Muscle layer of duodenum (tissue), 2 donors: ENCODE measurements around the gene ABCC8.

Source experiments
- H3K27ac ChIP-seq: one replicate; pipeline ENCODE4 v1.7.0; 2013; ENCODE audit warnings: mild to moderate bottlenecking, low read length
- H3K27me3 ChIP-seq: one replicate; pipeline ENCODE4 v1.7.0; 2013; ENCODE audit warnings: low read depth, mild to moderate bottlenecking, control low read depth, low read length
- H3K36me3 ChIP-seq, 2 donors: one replicate each; pipeline ENCODE4 v1.7.0; 2013; ENCODE audit warnings: low read length in 2 of 2, control low read depth in 1 of 2, mild to moderate bottlenecking in 1 of 2; ENCODE audit not compliant: insufficient read depth in 2 of 2, control insufficient read depth in 1 of 2
- H3K4me1 ChIP-seq, 2 donors: one replicate each; pipeline ENCODE4 v1.7.0; 2013; ENCODE audit warnings: low read length in 2 of 2, mild to moderate bottlenecking in 2 of 2, control low read depth in 1 of 2, moderate library complexity in 1 of 2; ENCODE audit not compliant: insufficient read depth in 2 of 2, control insufficient read depth in 1 of 2
- H3K4me3 ChIP-seq, 2 donors: one replicate each; pipeline ENCODE4 v1.7.0; 2013; ENCODE audit warnings: low read length in 2 of 2, low read depth in 1 of 2, mild to moderate bottlenecking in 1 of 2
- H3K9me3 ChIP-seq, 2 donors: one replicate each; pipeline ENCODE4 v1.7.0; 2013; ENCODE audit warnings: low read length in 2 of 2, control low read depth in 1 of 2, mild to moderate bottlenecking in 1 of 2; ENCODE audit not compliant: control insufficient read depth in 1 of 2
- donor health status: healthy.

Gene ABCC8

DNA sequence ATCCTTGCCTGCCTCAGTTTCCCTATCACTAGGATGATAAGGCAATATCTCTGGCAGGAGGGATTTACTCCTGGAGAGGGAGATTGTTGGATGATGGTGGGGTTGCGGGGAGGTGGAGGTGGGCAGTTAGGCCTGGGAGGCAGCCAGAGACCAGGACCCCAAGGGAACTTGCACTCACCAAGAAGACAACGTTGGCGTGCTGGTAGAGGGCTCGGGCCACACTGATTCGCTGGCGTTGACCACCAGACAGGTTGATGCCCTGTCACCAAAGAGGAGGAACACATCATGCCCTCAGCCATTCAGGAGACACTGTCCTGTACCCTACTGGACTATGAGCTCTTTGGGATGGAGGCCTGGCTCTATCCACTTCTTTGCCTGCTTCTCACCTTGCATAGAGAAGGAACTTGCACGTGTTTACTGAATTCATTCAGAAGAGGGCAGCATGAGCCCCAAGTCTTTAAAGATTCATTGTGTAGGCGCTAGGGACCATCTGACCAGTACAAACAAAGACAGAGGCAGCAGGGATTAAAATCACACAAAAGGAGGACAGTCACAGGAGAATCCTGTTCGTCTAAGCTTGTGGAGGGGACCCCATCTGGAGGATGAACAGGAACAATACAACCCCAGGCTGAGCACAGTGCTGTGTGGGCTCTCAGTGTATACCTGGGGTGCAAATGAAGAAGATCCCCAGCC is 64.0 kb downstream of the ABCC8 start:
- no peaks in the 10 kb centered on the region for H3K9me3 ChIP-seq
- H3K27ac ChIP-seq, result no peak overlapping the region
- no peaks in the 10 kb centered on the region for H3K27me3 ChIP-seq
- no peaks in the 10 kb centered on the region for H3K36me3 ChIP-seq
- no peak overlapping the region for H3K4me3 ChIP-seq
- no peaks in the 10 kb centered on the region for H3K4me1 ChIP-seq

DNA sequence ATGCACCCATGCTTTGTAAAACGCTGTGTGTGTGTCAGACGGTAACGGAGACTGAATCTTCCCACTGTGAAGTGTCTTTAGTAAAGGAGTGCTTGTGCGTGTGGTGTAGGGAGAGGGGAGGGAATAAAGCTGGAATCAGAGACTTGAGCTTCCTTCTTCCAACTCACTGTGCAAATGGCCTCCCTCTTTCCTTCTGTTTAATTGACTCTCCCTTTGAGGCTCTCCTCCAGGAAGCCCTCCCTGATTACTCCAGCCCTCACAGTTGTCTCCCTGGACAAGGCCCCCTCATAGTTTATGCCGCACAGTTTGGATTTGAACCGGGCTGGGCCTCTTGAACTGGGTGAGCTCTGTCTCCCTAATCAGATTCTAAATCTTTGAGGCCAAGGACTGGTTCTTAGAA is 65.2 kb downstream of the ABCC8 start:
- no peak overlapping the region for H3K27ac ChIP-seq
- no peaks in the 10 kb centered on the region for H3K4me1 ChIP-seq
- H3K9me3 ChIP-seq, result no peaks in the 10 kb centered on the region
- no peaks in the 10 kb centered on the region for H3K27me3 ChIP-seq
- H3K36me3 ChIP-seq, result no peaks in the 10 kb centered on the region
- H3K4me3 ChIP-seq, result no peak overlapping the region

GRCh38 chr11:17410606-17411379 is 65.9 kb downstream of the ABCC8 start:
- Histone ChIP-seq H3K9me3 (no peaks in the 10 kb centered on the region), H3K27ac (no peak overlapping the region), H3K4me1 (no peaks in the 10 kb centered on the region), H3K36me3 (no peaks in the 10 kb centered on the region), H3K4me3 (no peak overlapping the region), H3K27me3 (no peaks in the 10 kb centered on the region)

GRCh38 chr11:17408641-17409040 is 68.0 kb downstream of the ABCC8 start:
- no peaks in the 10 kb centered on the region for H3K4me1 ChIP-seq
- H3K9me3 ChIP-seq, result no peaks in the 10 kb centered on the region
- H3K27ac ChIP-seq, result no peak overlapping the region
- H3K36me3 ChIP-seq, result no peaks in the 10 kb centered on the region
- H3K4me3 ChIP-seq, result no peak overlapping the region
- H3K27me3 ChIP-seq, result no peaks in the 10 kb centered on the region

DNA sequence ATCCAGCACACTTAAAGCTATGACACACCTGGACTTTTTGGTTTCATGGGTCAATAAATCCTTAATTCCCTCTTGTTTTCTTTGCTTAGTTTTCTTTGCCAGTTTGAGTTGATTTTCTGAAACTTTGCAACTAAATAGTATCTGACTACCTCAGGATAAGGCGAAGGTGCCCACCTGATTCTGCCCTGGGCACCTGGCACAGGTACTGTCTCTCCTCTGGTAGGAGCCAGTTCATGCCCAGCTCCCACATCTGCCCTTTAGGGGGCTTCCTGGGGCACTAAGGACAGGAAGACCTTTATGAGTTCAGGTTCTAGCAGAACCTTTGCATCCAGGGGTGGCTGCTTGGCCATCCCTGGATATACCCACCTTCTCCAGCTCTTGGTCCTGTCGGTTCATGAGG is 68.6 kb downstream of the ABCC8 start:
- no peaks in the 10 kb centered on the region for H3K36me3 ChIP-seq
- no peaks in the 10 kb centered on the region for H3K9me3 ChIP-seq
- H3K4me1 ChIP-seq, result no peaks in the 10 kb centered on the region
- no peak overlapping the region for H3K27ac ChIP-seq
- H3K4me3 ChIP-seq, result no peak overlapping the region
- no peaks in the 10 kb centered on the region for H3K27me3 ChIP-seq

- Histone ChIP-seq H3K27me3 (no peaks in the 10 kb centered on the region), H3K4me3 (no peak overlapping the region), H3K27ac (no peak overlapping the region), H3K9me3 (no peaks in the 10 kb centered on the region), H3K4me1 (no peaks in the 10 kb centered on the region), H3K36me3 (no peaks in the 10 kb centered on the region)
Measured at GRCh38 chr11:17407575-17407974, 69.1 kb downstream of the ABCC8 start.

- Histone ChIP-seq H3K27me3 (no peaks in the 10 kb centered on the region), H3K4me3 (no peak overlapping the region), H3K4me1 (no peaks in the 10 kb centered on the region), H3K9me3 (no peaks in the 10 kb centered on the region), H3K27ac (no peak overlapping the region), H3K36me3 (no peaks in the 10 kb centered on the region)
Measured at GRCh38 chr11:17406818-17407149, 69.9 kb downstream of the ABCC8 start.

DNA sequence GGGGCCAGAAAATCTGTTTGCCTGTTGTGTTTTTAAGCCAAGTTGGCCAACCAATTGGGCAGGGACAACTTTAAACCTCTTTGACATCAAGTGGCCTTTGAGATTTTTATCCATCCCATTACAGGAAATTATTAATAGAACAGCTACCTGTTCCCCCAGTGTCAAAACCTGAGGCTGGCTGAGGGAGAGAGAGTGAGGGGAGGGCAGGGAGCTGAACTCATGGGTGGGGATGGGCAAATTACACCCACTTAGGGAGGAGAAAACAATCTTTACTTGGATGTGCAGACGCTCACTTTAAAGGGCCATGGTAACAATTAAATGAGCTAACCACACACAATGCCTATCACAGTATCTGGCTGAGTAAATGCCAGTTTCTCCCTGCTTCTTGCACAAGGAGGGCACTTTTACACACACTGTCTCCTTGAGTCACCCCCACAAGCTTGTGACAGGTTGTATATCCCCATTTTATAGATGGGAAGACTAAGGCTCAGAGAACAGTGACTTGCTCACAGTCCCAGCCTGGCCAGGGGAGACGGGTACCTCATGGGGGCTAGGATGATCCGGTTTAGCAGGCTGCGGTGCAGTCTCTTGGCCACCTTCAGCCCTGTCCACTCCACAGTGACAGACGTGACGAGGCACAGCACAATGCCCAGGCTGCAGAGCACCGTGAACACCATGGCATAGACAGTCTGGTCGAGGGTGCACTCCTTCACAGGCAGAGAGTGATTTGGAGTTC is 70.4 kb downstream of the ABCC8 start:
- Histone ChIP-seq H3K27me3 (no peaks in the 10 kb centered on the region), H3K9me3 (no peaks in the 10 kb centered on the region), H3K27ac (no peak overlapping the region), H3K4me1 (no peaks in the 10 kb centered on the region), H3K36me3 (no peaks in the 10 kb centered on the region), H3K4me3 (no peak overlapping the region)

DNA sequence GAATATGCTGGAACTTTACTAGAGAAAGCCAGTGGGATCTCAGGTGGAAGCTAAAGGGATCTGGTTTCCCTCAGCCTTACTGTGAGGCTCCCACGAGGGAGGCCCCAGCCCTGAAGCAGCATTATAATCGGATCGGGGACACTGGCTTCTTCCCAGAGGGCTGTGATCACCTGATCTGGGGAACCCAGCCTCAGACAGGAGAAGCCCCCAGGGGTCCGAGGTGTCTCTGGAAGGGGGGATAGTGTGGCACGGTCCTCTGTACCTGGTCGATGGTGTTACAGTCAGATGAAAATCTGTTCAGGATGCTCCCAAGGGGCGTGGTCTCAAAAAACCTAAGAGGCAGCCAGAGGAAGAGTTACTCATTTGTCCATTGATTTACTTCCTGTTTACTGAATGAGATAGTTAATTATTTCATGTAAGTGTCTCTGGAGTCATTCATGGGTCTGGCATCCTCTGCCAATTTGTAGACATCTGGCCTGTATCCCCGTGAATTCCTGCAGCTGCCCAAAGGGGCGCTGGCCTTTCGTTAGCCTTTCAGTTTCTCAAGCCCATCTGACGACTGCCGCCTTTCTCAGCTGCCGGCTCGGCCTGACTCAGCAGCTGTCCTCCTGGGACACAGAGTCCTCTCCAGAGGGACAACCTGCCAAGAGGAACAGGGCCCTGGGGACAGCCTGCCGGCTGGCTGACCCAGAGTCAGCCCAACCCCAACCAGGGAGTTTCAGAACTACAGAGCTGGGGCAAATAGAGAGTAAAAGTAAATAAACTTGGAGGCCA is 71.2 kb downstream of the ABCC8 start:
- no peaks in the 10 kb centered on the region for H3K9me3 ChIP-seq
- no peak overlapping the region for H3K4me3 ChIP-seq
- no peak overlapping the region for H3K27ac ChIP-seq
- no peaks in the 10 kb centered on the region for H3K27me3 ChIP-seq
- H3K36me3 ChIP-seq, result no peaks in the 10 kb centered on the region
- H3K4me1 ChIP-seq, result no peaks in the 10 kb centered on the region

DNA sequence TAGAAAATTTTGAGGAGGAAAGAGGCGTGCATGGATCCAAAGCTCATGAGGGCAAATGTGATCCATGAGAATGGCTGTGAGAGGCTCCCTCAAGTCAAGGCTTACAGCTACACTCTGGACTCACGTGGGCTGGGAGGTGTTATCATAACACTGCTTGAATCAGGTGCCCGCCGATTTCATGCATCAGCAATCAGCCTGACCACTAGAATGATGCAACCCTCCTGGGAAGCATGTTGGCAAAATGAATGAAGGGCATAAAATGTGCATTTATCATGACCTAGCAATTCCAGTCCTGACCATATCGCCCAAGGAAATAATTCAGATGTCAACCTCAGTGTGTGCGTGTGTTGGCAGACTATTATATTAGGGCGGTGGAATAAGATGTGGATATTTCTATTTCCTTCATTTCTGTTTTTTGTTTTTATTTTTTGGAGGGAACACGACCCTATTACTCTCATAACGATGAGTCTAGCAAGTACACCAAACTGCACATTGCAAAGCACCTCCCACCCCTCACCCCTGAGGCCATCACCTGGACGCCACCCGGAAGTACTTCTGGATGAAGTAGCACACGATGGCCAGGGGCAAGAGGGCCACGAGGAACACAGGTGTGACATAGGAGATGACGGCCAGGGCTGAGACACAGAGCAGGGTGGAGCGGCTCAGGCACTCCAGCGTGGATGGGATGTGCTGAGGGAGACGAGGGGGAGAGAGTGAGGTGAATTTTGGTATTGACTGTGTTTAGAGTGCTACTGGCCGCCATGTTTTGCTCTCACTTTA is 72.5 kb downstream of the ABCC8 start:
- Histone ChIP-seq H3K27ac (no peak overlapping the region), H3K36me3 (no peaks in the 10 kb centered on the region), H3K4me3 (no peak overlapping the region), H3K4me1 (no peaks in the 10 kb centered on the region), H3K27me3 (no peaks in the 10 kb centered on the region), H3K9me3 (no peaks in the 10 kb centered on the region)
